ENCODE results near the gene FMNL2.

The FMNL2 gene

GRCh38 chr2:152402780-152403759 is 68.1 kb downstream of the FMNL2 start:
- Histone ChIP-seq H3K9me3 (ENCODE audit: insufficient read depth, low read length, severe bottlenecking) (no peaks in the 10 kb centered on the region), H3K36me3 (ENCODE audit: insufficient read depth, low read length) (no peaks in the 10 kb centered on the region), H3K27ac (ENCODE audit: low read length) (no peak overlapping the region), H4K20me1 (ENCODE audit: insufficient read depth, low read length) (no peaks in the 10 kb centered on the region), H3K79me2 (ENCODE audit: insufficient read depth, low read length) (no peaks in the 10 kb centered on the region), H3K4me2 (ENCODE audit: insufficient read depth, low read length) (no peak overlapping the region), H3K4me3 (ENCODE audit: low read depth in 1 of 2, low read length in 2 of 2) (no peak overlapping the region), H2AFZ (ENCODE audit: low read depth, low read length) (no peak overlapping the region), H3K4me1 (ENCODE audit: insufficient read depth, low read length) (no peaks in the 10 kb centered on the region), H3K9ac (ENCODE audit: low read depth, low read length) (no peak overlapping the region), H3K27me3 (ENCODE audit: insufficient read depth, low read length, poor library complexity) (no peaks in the 10 kb centered on the region)
- no peak for TF ChIP-seq EZH2 (IDR thresholded peaks at IDR 0.05; ENCODE audit: borderline replicate concordance, low read depth, low read length, severe bottlenecking)
- TF ChIP-seq CTCF (IDR thresholded peaks at IDR 0.05; ENCODE audit: borderline replicate concordance, extremely low read depth, low read length, poor library complexity, severe bottlenecking): no peak
- DNase-seq (no peak), ATAC-seq (ENCODE audit: insufficient read depth, low read depth) (no peak)

GRCh38 chr2:152405206-152406118 is 70.5 kb downstream of the FMNL2 start:
- Histone ChIP-seq H4K20me1 (ENCODE audit: insufficient read depth, low read length) (no peaks in the 10 kb centered on the region), H3K27ac (ENCODE audit: low read length) (no peak overlapping the region), H3K36me3 (ENCODE audit: insufficient read depth, low read length) (no peaks in the 10 kb centered on the region), H3K4me2 (ENCODE audit: insufficient read depth, low read length) (no peak overlapping the region), H3K9ac (ENCODE audit: low read depth, low read length) (no peak overlapping the region), H3K4me3 (ENCODE audit: low read depth in 1 of 2, low read length in 2 of 2) (no peak overlapping the region), H3K27me3 (ENCODE audit: insufficient read depth, low read length, poor library complexity) (no peaks in the 10 kb centered on the region), H3K4me1 (ENCODE audit: insufficient read depth, low read length) (no peaks in the 10 kb centered on the region), H3K9me3 (ENCODE audit: insufficient read depth, low read length, severe bottlenecking) (no peaks in the 10 kb centered on the region), H3K79me2 (ENCODE audit: insufficient read depth, low read length) (no peaks in the 10 kb centered on the region), H2AFZ (ENCODE audit: low read depth, low read length) (no peak overlapping the region)
- TF ChIP-seq EZH2 (IDR thresholded peaks at IDR 0.05; ENCODE audit: borderline replicate concordance, low read depth, low read length, severe bottlenecking): no peak
- TF ChIP-seq CTCF (IDR thresholded peaks at IDR 0.05; ENCODE audit: borderline replicate concordance, extremely low read depth, low read length, poor library complexity, severe bottlenecking): no peak
- DNase-seq: no peak
- ATAC-seq (ENCODE audit: insufficient read depth, low read depth): no peak

- H3K36me3 ChIP-seq (ENCODE audit: insufficient read depth, low read length): no peaks in the 10 kb centered on the region
- no peak overlapping the region for H3K9ac ChIP-seq (ENCODE audit: low read depth, low read length)
- TF ChIP-seq EZH2 (IDR thresholded peaks at IDR 0.05; ENCODE audit: borderline replicate concordance, low read depth, low read length, severe bottlenecking) (no peak), CTCF (IDR thresholded peaks at IDR 0.05; ENCODE audit: borderline replicate concordance, extremely low read depth, low read length, poor library complexity, severe bottlenecking) (no peak)
- H3K4me2 ChIP-seq (ENCODE audit: insufficient read depth, low read length): no peak overlapping the region
- no peaks in the 10 kb centered on the region for H4K20me1 ChIP-seq (ENCODE audit: insufficient read depth, low read length)
- no peak overlapping the region for H3K4me3 ChIP-seq (ENCODE audit: low read depth in 1 of 2, low read length in 2 of 2)
- ATAC-seq (ENCODE audit: insufficient read depth, low read depth): no peak
- no peak overlapping the region for H2AFZ ChIP-seq (ENCODE audit: low read depth, low read length)
- H3K27me3 ChIP-seq (ENCODE audit: insufficient read depth, low read length, poor library complexity): no peaks in the 10 kb centered on the region
- H3K27ac ChIP-seq (ENCODE audit: low read length): no peak overlapping the region
- no peaks in the 10 kb centered on the region for H3K9me3 ChIP-seq (ENCODE audit: insufficient read depth, low read length, severe bottlenecking)
- no peaks in the 10 kb centered on the region for H3K79me2 ChIP-seq (ENCODE audit: insufficient read depth, low read length)
- no peak for DNase-seq
- no peaks in the 10 kb centered on the region for H3K4me1 ChIP-seq (ENCODE audit: insufficient read depth, low read length)
Measured at GRCh38 chr2:152406119-152406835, 71.3 kb downstream of the FMNL2 start.
